GM12801 (cell line): ENCODE measurements around the gene LRRC46.

Experiments used
- TF ChIP-seq, protein P1 (sequence below): IDR thresholded peaks from one replicate; pipeline ENCODE4 v1.5.1; 2011; ENCODE audit warnings: control low read depth; ENCODE audit not compliant: insufficient read length; ENCODE audit errors: extremely low read depth

The LRRC46 gene

DNA sequence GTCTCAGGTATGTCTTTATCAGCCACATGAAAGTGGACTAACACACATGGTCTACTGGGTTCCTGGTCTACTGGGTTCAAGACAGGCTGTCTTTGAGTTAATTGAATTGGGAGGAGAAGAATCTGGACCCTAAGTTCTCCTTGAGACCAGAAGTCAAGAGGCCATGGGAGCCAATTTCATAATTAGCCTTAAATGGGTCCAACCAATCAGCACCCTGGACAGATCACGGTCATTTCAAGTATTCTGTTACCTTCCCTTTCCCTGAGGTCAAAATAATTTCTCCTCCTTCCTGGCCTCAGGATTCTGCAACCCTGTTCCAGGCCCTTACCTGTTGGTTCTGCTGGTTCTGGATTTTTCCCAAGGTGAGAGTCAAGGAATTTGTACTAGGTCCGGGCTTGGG, 33.7 kb upstream of the LRRC46 start:
- TF ChIP-seq, protein P1, sequence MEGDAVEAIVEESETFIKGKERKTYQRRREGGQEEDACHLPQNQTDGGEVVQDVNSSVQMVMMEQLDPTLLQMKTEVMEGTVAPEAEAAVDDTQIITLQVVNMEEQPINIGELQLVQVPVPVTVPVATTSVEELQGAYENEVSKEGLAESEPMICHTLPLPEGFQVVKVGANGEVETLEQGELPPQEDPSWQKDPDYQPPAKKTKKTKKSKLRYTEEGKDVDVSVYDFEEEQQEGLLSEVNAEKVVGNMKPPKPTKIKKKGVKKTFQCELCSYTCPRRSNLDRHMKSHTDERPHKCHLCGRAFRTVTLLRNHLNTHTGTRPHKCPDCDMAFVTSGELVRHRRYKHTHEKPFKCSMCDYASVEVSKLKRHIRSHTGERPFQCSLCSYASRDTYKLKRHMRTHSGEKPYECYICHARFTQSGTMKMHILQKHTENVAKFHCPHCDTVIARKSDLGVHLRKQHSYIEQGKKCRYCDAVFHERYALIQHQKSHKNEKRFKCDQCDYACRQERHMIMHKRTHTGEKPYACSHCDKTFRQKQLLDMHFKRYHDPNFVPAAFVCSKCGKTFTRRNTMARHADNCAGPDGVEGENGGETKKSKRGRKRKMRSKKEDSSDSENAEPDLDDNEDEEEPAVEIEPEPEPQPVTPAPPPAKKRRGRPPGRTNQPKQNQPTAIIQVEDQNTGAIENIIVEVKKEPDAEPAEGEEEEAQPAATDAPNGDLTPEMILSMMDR, result no peak

DNA sequence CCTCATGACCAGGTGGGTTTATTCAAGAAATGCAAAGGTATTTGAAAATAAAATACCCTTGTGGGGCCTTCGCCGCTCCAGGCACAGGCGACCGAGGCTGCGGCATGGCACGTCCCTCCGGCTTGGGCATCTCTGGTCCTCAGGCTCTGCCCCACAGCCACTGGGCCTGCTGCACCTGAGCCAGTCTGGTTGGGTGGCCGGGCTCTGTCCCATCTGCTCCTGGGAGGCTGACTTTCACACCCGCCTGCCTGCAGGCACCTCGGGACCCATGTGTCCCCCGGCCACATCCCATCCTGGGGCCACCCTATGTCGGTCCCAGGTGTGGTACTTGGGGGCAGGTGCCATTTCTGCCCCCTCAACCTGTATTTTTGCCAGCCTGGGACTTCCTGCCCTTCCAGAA, 30.8 kb upstream of the LRRC46 start:
- TF ChIP-seq, protein P1, result no peak

DNA sequence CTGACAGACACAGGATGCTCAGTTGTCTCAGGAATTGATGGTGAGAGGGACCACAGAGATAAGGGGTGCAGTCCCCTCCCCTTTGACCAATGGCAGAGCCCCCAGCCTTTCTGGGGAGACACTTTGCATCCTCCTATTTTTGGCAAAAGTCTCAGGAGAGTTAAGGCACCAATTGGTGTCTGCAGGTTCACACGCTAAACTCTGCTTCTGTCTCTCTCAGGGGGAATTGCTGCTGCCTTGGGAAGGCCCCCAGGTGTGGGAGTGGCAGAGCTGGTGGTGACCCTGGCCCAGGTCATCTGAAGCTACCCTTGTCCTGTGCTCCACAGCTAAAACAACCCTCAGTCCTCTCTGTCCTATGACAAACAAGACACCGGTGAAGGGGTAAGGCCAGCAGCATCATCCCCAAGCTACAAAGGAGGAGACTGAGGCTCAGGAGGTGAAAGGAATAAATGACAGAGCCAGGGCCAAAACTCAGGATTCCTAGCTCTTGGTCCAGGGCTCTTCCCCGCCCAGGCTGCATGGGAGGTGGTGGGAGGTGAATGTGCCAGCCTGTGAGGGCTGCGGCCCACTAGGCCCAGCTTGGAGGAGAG, 30.2 kb upstream of the LRRC46 start:
- TF ChIP-seq, protein P1, result no peak

DNA sequence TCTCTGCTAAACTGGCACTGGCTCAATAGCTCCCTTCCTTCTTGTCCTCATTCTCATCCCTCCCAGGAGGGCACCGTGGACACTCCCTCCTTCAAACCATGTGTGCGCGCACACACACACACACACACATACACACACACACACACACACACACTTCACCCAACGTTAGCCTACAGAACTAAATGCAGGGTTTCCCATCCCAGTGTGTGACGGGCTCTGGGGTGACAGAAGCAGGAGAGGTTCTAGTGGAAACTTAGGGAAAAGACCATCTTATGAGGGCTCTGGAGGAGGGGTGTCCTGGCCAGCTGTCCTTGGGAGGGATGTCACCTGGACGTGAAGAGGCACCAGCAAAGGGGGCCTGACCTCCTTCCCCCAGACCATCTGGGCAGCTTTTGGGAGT, 29.6 kb upstream of the LRRC46 start:
- TF ChIP-seq, protein P1, result no peak

DNA sequence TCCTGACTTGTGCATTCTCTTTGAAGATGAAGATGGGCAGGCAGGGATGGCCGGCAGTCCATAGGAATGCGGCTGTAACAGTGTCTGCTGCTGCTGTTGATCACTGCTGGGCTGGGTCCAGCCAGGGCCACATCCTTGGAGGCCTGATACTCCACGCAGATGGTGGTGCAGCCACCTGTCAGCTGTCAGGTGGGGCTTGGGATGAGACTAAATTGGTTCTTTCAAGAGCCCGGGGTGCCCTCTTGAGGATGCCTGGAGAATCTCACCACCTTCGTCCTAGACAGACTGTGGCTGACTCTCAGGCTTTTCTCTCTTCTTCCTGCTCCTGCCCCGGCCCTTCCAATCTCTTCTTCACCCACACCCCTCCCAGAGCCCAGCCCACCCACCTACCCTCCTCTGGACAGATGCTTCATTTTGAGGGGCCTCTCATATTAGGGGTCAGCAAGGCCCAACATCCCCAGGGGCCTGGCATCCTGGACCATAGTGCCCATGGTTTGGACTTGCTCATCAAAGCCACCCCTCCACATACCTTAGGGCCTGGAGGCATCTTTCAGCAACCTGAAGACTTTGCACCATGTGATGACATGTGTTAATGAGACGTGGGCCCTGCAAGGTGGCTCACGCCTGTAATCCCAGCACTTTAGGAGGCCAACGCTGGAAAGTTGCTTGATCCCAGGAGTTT, 29.0 kb upstream of the LRRC46 start:
- TF ChIP-seq, protein P1, result no peak

DNA sequence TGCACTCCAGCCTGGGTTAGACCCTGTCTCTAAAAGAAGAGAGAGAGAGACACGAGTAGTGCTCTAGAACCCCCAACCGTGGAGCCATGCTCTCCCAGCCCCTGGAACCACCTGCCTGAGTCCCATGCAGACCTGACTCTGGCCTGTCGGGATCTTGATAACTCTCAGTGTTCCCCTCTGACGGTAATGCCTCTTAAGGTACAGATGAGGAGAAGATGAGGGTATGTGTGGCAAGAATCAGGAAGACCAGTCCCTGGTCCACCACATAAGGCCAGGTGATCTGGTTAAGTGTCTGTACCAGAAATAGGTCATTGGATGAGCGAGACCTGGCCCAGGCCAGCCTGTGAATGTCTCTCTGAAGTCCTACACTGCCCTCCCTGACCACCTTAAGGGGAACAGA, 28.3 kb upstream of the LRRC46 start:
- TF ChIP-seq, protein P1, result no peak

DNA sequence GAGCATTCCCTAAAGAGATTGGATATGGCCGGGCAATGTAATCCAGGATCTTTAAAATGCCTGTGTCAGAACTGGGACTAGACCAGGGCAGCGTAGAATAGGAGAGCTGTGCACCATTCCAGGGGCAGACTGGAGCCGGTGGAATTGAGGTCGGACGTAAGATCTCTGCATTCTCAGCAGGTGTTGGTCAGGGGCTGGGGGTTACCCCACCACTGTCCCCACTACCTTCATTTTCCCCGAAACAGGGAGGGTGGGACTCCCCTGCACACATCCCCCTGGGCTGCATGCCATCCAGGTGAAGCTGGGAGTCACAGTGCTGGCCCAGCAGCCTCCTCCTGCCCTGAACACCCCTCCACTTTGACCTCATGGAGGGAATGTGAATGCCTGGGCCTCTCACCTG, 27.7 kb upstream of the LRRC46 start:
- TF ChIP-seq, protein P1, result no peak

DNA sequence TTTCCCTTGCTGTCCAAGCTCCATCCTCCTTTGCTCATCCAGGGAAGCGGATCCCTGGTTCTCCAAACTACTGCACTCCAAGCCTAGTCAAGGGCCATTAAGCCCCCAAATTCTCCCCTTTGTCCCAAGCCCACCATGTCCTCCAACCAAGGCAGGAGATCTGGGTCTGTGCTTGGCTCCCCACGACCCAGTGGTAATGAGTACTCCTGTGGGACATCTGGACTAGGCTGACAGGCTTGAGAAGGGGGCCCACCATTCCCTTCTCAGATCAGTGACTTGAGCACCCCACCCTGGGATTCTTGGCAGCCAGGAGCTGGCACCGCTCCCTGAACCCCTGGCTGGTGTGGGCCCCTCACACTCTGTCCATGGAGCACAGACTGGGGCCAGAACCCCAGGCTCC, 27.0 kb upstream of the LRRC46 start:
- TF ChIP-seq, protein P1, result no peak
